NT2/D1 (cell line): ENCODE data around the gene ABCA2.

Experiments used
- YY1 ChIP-seq: IDR thresholded peaks from 2 replicates; pipeline ENCODE4 v1.6.1; 2011; ENCODE audit not compliant: insufficient read length, insufficient read depth
- ZNF274 ChIP-seq: IDR thresholded peaks from 2 replicates; pipeline ENCODE4 v1.6.1; 2011; ENCODE audit warnings: mild to moderate bottlenecking, low read depth, low read length

- TF ChIP-seq ZNF274 (no peak), YY1 (no peak)
Observed at GRCh38 chr9:136994888-136995230, 33.2 kb downstream of the ABCA2 start.
